GM19025 (cell line): Measurements from ENCODE around the gene EDN2.

Experiments used
- ATAC-seq: cut with Tn5 transposase; IDR thresholded peaks from one replicate; pipeline ENCODE4 v1.9.1; 2021; ENCODE audit warnings: mild to moderate bottlenecking, low read depth, moderate library complexity; ENCODE audit not compliant: unreplicated experiment

Gene EDN2

GRCh38 chr1:41518471-41518870 is 34.0 kb upstream of the EDN2 start:
- ATAC-seq: no peak

DNA sequence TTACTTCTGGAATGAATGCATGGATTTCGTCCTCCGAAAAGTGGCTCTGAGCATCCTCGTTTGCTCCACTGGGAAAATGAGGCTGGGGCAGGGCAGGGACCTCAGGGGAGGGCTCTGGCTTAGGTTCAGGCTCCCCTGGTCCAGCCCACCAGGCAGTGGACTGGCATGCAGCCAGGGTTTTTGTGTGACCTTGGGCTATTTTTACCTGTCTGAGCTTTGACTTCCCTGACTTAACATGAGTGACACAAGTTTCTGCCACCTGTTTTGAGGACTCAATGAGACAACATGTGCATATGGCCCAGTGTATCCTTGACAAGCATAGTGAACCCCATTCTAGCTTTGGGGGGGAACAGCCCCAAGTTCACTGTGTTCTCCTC is 32.6 kb upstream of the EDN2 start:
- ATAC-seq: no peak

GRCh38 chr1:41516168-41517061 is 31.9 kb upstream of the EDN2 start:
- ATAC-seq: peak; percentile 61

GRCh38 chr1:41515778-41516167 is 31.3 kb upstream of the EDN2 start:
- ATAC-seq: no peak

DNA sequence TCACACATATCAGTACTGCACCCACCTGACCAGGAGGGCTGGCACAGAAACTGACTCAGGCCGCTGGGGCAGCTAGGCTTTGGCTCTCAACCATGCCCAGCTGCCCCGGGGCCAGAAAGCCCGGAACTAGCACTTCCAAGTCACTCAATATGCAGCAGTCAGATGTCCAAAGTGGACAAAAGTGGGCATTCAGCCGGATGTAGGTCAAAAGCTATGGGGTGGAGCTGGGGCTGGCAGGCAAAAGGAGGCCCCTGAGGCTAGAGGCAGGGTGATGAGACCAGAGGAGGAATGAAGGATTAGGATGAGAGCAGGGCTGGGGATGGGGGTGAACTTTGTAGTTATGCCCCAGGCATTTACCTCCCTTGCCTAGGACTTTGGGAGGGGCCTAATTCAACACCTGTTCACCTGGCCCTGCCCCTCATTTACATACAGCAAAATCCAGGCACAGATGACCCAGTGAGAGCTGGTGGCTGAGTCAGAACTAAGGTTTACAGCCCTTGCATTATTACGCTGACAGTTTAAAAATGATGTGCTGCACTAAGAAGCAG is 30.7 kb upstream of the EDN2 start:
- no peak for ATAC-seq

DNA sequence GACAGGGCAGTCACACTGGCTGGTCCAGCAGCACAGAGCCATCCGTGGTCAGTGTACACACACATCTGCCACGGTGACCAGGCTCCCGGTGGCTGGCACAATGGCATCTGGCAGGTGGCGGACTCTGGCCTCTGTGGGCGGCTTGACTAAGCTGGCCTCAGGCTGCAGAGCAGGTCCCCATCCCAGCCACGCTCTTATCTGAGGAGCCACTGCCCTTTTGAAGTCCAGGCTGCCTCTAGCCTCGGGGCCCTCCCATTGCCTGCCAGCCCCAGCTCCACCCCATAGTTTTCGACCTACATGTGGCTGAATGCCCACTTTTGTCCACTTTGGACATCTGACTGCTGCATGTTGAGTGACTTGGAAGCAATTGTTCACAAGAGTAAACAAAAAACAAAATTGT is 29.9 kb upstream of the EDN2 start:
- ATAC-seq: no peak

GRCh38 chr1:41513383-41513735 is 28.9 kb upstream of the EDN2 start:
- no peak for ATAC-seq

DNA sequence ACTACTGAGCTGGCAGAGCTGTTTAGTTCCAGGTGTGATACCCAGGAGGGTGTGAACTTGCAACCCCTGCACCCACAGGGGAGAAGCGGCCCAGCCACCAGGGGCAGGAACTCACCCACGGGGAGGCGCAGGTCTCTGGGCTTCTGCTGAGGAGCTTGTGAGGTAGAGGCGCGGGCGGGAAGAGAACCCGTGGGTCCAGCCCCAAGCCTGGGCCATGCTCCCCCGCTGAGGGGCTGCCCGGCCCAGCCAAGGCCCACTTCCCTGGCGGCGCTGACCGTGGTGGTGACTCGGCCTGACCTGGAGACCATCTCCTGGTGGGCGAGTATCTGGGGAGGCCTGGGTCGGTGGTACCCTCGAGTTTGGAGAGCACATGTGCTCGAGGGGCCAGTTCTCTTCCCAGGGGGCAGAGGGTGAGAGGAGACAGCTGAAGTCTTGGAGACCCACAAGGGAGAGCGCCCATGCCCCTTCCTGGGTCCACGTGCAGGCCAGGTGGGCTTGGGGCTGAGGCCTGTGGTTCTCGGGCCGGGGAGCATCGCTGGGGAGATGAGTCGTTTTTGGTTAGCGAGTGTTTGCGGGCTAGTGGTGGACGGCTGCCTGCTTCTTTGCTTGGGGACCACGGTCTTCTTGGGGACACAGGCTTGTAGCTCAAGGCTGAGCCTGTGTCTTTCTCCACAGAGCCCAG is 28.4 kb upstream of the EDN2 start:
- ATAC-seq: no peak

- ATAC-seq: no peak
Measured at GRCh38 chr1:41511239-41511540, 26.7 kb upstream of the EDN2 start.

- ATAC-seq: no peak
Measured at GRCh38 chr1:41510531-41511238, 26.2 kb upstream of the EDN2 start.

GRCh38 chr1:41509270-41509671 is 24.8 kb upstream of the EDN2 start:
- ATAC-seq: no peak

GRCh38 chr1:41508290-41508689 is 23.8 kb upstream of the EDN2 start:
- no peak for ATAC-seq

- no peak for ATAC-seq
Measured at GRCh38 chr1:41507836-41508235, 23.4 kb upstream of the EDN2 start.

GRCh38 chr1:41507110-41507720 is 22.7 kb upstream of the EDN2 start:
- no peak for ATAC-seq

GRCh38 chr1:41504114-41505035 is 19.9 kb upstream of the EDN2 start:
- no peak for ATAC-seq

DNA sequence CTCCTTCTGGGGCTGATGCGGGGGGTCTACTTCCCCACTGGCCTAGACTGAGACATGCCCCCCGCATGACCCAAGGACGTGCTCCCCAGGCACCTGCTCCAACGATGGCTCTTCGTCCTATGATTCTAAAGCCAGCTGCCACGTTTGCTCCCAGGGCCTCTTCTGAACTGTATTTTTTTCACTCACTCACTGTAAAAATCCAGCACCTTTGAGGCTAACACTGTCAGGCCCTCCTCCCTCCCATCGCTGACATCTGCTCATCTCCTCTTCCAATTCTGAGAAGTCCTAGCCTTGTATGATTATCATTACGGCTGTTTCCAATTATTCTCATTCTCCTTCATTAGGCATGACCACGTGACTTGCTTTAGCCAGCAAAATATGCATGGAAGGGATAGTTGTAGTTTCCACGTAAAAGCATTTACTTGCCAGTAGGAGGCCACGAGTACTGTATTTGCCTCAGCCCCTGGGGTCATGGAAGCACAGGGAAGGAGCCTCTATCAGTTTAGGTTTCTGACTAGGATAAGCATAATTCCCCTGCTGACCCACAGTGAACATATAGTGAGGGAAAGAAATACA is 19.1 kb upstream of the EDN2 start:
- ATAC-seq: no peak

- no peak for ATAC-seq
Measured at GRCh38 chr1:41502912-41503311, 18.4 kb upstream of the EDN2 start.

GRCh38 chr1:41501581-41501980 is 17.1 kb upstream of the EDN2 start:
- ATAC-seq: no peak

DNA sequence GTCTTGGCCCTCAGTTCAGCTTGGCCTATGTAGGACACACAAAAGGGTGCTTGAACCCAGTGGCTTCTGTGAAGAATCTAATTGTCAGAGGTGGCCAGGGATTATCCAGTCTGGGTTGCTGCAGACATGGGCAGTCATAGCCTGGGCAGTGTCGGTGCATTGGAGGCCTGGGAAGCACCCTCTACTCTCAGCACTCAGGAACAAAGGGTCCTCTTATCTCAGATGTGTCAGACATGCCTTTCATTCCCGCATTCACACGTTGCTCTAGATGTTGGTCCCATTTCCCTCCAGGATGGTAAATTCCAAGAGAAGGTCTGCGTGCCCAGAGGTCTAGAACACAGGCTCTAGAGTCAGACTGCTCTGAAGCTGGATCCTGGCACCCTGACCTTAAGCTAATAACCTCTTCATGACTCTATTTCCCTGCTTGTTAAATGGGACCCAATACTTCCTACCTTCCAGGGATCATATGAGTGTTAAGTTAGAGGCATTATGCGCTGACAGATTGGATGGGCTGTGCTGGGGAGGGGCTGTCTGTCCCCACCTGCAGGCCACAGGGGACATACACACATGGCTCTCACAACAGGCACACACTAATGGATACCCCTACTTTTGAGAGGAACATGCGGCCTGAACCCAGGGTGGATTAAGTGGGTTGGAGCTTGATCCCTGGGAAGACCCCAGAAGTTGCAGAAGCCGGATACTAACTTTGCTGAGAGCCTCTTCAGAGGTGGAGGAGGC is 16.5 kb upstream of the EDN2 start:
- no peak for ATAC-seq
